Fibroblast of skin of abdomen (primary cell): ENCODE data around the gene CEP63.

Experiments used
- DNase-seq: peaks from one replicate; pipeline ENCODE4 v3.0.0-alpha.2; 2013

CEP63 gene

DNA sequence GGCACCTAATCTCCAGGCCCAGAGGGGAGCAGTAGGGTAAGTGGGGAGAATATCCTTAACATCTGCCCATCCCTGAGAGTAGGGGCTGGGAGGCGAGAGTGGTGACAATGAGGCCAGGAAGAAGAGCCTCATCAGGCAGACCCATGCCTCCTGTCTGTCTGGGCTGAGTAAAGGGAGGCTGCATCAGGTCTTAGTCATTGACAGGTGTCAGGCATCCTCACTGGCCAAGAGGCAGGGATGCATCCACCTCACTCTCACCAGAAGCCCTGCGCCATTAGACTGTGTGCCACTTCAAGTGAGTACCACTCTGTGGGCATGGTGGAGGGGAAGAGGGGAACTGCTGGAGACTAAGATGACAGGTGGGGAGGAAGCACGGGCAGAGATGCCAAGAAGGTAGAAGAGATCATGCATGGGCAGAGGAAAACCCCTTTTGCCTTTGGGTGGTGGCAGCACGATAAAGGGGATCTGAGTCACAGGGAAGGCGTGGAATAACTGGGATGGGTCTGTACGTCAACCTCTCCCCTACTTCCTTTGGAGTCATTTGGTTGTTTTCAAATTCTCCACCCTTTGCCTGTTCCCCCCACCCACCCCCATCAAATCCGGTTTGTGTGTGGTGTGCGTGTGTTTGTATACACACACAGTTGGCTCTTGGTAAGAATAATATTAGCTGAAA lies 14.2 kb upstream of the CEP63 start:
- DNase-seq, result peak; percentile 41

DNA sequence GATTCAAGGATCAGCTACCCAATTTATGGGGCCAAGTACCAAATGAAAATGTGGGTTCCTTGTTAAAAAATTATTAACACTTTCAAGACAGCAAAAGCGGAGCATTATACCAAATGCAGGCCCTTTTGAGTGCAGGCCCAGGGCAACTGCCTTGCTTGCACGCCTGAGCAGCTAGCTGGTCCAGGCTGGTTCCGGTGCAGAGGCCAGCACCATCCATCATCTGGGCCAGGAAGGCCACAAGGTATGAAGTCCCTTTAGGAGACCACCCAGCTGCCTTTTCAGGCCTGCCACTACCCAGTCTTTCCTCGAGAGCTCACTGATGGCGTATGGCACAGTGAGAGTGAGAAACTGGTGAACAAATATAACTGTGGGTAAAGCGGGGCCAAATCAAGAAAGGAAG lies 13.0 kb upstream of the CEP63 start:
- no peak for DNase-seq

DNA sequence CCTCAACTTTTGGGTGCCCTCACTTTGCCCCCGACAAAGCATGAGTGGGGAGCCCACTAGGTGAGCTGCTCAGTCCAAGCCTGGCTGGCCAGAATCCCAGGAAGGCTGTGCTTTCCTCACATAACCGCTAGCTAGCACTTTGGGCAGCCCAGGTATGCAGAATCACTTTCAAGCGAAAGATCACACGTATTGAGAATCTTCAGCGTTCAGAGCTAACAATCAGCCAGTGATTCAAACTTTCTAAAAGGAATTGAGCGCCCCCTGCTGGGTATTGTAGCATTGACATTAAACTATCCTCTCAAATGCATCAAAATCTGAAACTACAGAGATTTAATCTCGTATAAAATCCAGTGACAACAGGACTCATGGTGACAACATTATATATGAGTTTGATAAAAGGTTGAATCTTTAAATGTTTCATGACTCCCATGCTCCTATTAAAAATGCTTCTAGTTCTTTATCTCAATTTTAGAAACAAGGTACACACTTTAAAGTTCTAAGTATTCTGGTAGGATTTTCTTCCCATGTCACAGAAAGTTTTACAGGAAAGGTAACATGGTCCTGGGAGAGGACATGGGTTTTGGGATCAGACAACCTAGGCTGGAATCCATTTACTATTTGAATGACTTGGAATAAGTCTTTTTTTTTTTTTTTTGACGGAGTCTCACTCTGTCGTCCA lies 11.8 kb upstream of the CEP63 start:
- peak; percentile 82 for DNase-seq

DNA sequence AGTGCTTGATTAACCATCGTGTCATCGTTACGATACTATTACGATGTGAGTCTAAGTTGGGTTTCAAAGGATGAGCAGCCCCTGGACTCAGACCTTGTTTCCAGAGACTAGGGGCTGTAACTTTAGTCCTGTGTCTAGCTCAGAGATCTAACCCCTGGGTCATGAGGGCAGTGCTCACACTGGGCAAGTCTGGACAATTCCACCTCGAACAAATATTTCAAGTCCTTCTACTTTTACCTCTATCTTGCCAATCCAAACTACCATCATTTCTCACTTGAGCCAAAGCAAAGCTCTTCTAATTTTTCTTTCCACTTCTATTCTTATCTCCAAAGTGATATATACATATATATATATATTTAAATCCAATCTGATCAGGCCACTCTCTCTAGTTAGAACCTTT lies 10.9 kb upstream of the CEP63 start:
- DNase-seq, result no peak

DNA sequence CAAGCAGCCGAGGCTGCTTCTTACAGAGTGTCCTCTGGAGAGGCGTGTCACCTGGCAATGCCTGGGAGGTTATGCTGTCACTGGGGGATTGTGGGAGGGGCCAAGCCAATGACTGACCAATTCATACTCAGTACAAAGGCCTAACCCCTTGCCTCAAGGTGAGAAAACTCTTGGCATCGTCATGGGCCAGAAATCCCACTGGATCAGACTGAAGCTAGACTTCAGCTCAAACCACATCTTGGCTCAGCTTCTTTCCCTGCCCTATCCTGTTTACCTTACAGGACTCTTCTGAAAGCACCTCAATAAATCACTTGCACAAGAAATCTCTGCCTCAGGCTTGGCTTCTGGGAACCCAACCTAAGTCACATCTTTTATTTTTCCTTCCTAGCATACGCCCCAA lies 9.6 kb upstream of the CEP63 start:
- DNase-seq, result no peak

DNA sequence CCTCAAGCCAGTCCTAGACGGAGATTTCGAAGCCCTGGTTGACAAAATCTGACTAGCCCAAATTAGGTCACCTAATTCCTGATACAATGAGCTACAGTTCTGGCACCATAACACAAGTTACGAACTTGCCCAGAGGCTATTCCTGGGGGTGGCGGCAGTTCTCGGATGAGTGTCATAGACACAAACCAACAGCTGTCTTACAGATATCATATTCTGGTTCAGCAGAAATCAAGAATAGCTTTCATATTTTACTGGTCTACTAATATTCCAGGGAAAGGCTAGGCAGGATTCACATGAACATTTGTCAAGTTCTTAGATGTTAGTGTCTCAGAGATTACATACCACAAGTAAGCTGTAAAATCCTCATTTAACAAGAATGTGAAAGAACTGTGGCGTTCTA lies 8.9 kb upstream of the CEP63 start:
- no peak for DNase-seq

DNA sequence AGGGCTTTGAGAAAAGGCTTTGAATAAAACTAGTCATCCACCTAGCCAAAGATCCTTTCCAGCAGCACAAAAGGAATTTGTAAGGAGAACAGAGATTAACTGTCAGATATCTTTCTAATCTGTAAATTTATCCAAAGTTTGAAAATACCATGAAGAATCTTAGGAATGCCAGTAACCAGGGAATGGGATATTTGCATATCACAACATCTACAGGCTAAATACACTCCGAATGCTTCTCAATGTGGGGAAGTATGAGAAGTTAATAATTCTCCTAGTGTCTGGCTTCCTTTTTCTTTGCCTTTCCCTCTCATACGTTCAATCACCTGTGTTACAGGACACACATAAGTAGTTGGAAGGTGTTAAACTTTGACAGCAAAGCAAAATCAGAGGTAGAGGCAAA lies 7.9 kb upstream of the CEP63 start:
- peak; percentile 60 for DNase-seq

DNA sequence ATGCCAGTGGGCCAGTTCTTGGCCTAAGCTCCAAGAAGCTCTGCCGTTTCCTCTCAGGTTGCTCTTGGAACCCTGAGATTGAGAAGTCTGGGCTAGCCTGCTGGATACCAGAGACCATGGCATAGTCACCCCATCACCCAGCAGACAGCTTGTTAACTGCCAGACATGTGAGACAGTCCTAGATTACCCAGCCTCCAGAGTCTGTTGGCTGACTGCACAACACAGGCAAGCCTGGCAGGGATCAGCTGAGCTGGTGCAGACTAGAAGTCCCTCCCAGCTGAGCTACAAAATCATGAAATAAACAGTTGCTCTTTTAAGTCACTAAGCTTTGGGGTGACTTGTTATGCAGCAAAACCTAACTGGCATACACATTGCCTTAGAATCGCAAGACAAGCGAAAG lies 5.3 kb upstream of the CEP63 start:
- DNase-seq, result no peak

DNA sequence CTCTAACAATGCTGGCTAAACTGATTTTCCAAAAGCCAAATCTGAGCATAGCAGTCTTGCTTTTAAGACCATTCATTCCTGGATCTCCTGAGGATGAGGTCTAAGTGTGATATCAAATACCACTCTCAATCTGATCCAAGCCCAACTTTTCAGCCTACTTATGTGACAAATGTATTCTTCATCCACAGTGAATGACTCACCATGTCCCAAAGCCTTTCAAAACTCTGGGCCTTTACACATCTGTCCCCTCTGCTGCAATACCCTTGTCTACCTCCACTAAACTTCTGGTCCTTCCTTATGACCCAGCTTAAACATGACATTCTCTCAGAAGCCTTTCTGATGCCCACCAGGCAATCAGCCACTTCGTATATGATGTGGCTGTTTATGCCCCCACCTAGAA lies 4.7 kb upstream of the CEP63 start:
- DNase-seq, result no peak

DNA sequence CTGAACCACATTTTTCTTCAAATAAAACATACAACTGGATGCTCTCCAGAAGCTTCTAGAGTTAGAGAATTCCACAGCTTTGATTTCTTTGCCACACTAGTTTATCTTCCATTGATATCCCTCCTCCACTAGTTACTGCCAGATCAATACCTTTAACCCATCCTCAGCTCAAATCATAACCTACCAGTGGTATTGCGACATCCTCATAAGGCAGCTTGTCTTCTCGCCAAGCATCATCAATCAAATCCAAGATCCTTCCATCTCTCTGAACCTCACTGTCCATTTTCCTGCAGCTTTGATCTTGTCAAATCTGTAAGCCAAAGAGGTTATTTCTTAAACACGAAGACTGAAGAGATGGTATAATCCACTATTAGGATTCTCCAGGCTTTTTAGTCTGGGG lies 3.2 kb upstream of the CEP63 start:
- no peak for DNase-seq

DNA sequence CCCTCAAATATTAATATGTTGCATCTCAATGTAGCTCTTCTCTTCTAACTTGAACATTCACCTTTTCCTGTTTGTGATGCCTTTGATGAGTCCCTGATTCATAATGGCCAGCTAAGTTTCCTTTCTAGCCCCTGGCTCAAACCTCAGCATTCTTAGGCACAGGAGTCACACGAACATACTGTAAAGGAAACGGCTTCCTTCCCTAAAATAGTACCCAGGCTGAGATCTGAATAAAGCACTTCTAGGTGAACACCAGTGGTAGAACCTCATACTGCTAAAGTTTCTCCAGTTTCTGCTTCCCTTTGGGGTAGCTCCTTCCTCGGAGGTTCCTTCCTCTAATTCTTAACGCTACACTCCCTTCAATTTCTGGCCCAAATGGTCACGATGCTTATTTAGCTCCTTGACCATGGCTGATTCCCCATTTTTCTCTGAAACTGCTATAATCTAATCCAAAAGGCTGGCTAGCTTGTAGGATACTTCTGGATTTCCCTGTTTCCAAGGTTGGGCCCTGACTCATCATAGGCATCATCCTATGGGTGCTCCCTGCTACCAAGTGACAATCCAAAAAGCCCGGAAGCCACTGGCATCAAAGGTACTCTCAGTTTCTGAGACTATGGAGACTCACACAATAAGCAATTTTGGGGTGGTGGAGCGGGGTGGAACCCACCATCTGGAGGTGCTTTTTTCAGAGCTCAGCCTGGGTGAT lies 2.5 kb upstream of the CEP63 start:
- DNase-seq, result peak; percentile 83

DNA sequence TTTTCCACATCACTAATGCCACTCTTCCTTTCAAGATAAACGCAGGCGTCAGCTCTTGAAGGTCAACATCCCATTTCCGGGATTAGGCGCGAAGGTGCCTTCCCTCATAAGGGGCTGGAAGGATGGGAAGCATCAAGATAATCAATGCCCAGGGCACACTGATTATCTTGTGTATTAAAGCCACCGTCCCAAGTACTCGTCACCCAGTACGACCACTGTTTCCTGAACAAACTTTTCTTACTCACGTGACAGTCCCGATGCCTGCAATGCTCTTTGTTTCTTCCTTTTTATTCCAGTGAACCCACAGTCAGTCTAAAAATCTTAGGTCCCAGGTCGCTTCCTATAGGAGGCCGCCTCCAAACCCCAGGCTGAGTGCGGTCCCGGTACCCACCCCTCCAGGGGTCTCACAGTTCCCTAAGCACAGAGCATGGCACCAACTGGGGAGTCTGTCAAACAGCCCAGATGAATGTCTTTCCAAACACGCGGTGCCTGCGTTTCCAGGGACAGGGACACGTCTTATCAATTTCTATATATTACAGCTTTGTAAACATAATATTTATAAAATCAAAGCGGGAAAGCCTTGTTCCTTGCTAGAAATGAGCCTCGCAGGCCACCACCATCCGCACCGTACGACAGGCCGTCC lies 661 bp upstream of the CEP63 start:
- DNase-seq, result peak; percentile 20

DNA sequence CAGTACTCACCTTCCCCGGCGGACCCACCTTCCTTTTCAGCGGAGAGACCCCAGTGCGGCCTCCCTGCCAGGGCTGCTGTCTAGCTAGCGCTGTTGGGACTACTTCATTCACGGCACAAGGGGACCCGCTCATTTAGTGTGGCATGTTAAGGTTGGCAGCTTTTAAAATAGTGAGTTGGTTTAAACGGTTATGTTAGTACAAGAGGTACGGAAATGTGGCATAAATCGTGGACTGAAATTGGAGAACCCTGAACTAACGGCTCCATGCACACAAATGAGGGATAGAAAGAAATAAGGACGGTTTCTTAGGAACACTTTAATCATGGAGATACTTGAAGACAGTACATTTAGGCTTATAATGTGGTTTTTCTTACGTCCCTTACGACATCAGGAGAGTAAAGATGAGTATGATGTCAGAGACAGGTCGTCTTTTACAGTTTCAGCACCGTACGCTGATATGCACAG lies 752 bp downstream of the CEP63 start:
- no peak for DNase-seq

DNA sequence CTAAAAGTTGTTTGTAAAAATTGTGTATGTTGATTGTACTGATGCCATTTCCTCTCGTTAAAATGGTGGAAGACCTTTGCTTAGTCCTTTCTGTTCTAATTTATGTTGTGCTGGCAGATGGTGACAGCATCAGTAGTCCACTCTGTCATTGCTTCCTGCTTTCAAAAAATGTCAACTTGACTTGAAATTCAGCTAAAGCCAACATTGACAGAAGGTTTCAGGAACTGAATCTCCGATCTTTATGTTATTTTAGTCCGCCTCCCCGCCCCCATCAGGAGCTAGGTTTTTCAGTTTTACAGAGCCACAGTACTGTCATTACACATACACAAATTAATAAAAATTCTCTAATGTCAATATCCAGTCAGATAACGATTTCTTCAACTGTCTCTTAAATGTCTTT lies 1.5 kb downstream of the CEP63 start:
- DNase-seq, result no peak

DNA sequence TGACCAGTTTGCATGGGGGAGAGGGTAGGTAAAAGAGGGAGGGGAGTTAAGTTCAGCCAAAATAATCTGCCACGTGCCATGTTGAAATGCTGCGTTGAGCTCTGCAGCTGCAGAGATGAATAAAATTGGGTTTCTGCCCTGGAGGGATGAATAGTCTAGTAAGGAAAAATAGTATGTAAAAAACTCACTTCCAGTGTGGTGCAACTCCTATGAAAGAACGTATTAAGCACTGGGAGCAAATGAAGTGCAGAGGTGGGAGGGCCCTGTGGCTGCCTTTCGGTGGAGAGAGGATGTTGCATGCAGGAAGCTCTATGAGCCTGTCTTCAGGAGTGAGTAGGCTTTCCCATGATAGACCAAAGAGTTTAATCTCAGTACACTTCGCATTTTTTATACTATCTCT lies 8.6 kb downstream of the CEP63 start:
- no peak for DNase-seq

DNA sequence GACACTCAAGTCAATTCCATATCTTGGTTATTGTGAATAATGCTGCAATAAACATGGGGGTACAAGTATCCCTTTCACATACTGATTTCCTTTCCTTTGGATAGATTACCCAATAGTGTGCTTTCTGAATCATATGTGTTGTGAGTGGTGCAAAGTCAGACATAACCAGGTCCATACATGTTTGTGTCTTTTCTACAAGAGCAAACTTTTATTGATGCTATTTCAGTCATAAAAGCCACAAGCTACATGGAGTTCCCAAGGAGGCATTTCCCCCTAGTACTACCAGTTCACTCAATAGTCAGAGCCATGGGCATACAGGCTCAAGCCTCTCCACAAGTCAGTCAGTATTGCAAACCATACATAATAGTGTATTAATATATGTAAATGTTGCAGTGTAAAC lies 10.1 kb downstream of the CEP63 start:
- DNase-seq, result no peak

DNA sequence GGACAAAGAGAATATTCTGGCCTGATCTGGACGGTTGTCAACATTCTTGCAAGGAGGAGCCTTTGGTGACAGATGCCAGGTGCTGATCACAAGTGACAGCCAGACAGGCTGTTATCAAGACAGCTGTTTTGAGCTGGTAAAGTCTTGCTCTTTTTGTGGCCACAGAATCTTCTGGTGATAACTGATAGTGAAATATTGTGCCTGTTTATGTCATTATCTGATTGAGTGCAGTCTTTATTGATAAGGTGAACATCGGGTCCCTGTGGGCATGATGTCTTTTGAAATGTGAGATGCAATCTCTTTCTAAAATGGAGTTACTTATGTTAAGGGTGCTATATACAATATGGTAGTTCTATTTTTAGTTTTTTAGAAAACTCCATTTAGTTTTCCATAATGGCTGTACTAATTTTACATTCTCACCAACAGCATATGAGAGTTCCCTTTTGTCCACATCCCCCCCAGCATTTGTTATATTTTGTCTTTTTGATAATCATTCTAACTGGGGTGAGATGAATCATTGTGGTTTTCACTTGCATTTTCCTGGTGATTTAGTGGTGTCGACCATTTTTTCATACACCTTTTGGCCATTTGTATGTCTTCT lies 10.7 kb downstream of the CEP63 start:
- DNase-seq, result peak; percentile 24

DNA sequence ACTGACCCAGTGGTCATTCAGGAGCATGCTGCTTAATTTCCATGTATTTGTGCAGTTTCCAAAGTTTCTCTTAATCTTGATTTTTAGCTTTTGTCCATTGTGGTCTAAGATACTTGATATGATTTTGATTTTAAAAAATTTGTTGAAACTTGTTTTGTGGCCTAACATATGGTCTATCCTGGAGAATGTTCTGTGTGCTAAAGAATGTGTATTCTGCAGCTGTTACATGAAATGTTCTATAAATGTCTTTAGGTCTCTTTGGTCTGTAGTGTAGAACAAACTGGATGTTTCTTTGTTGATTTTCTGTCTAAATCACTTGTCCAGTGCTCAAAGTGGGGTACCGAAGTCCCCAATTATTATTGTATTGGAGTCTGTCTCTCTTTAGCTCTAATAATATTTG lies 17.4 kb downstream of the CEP63 start:
- DNase-seq, result no peak

DNA sequence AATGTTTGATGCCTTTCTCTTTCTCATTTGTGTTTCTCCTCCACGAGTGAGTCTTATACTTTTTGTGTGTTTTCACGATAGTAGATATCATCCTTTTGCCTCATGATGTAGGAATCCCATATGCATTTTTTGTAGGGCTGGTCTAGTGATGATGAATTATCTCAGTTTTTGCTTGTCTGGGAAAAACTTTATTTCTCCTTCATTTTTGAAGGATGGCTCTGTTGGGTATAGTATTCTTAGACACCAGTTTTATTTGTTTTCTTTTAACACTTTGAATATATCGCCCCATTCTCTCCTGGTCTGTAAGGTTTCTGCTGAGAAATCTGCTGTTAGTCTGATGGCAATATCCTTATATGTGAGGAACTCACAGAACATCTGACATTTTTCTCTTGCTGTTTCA lies 18.3 kb downstream of the CEP63 start:
- DNase-seq, result no peak

DNA sequence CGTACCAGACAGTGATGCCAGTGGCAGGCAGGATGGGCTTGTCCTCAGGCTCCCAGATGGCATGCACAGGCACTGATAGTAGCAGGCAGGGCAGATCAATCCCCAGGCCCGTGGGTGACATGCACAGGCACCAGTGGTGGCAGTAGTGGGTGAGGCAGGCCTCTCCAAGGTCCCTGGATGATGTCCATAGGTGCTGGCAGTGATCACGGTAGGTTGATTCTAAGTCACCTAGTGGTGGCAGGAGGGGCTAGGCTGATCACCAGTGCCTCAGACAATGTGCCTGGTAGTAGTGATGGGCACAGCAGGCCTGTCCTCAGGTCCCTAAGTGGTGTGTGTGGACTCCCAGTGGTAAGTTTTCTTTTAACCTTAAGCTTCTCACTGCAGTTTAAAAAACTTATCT lies 19.6 kb downstream of the CEP63 start:
- no peak for DNase-seq

DNA sequence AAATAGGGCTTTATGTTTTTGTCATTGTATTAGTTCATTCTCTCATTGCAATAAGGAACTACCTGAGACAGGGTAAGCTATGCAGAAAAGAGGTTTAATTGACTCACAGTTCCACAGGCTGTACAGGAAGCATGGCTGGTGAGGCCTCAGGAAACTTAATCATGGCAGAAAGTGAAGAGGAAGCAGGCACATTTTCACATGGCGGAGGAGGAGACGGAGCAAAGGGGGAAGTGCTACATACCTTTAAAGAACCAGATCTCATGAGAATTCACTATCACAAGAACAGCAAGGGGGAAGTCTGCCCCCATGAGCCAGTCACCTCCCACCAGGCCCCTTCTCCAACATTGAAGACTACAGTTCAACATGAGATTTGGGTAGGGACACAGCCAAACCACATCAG lies 25.6 kb downstream of the CEP63 start:
- no peak for DNase-seq

DNA sequence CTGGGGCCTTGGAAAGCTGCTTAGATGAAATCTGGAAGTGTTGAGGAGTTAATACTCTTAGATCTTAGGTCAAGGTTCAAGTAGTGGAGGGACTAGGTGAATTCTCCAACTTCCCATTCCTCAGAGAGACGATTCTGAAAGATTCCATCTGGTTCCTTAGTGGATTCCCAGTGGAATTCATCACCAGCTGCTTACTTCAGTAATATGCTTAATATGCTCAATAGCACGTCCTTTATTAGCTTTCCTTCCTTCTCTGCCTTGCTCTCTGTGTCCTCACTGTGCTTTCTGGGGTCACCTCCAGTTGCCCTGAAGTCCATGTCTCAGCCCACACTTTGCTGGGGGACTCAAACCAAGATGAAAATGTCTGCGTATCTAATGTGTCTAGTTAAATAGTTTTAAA lies 31.0 kb downstream of the CEP63 start:
- peak; percentile 6 for DNase-seq

DNA sequence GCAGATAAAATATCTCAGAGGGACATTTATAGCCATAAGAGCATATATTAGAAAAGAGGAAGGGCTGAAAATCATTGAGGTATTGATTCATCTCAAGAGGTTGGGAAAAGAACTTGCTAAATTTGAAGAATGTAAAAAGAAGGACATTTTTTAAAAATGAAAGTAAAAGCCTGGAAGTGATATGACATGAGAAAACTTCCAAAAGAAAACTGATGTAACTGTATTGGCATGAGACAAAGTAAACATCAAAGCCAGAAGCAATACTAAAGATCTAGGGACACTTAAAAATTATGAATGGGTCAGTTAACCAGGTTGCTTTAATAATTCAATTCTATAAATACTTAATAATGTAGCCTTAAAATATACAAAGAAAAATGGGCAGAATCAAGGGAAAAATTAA lies 31.9 kb downstream of the CEP63 start:
- DNase-seq, result peak; percentile 24
